PC-9 (cell line): ENCODE results near the gene ZCCHC8.

ENCODE experiments used
- CTCF ChIP-seq: fragments of 200-600 bp; sonication (generic); conservative IDR thresholded peaks from 2 replicates; pipeline ENCODE4 v1.6.1; 2017; ENCODE audit warnings: mixed run types, antibody characterized with exemption, mild to moderate bottlenecking, moderate library complexity
- EZH2 ChIP-seq: fragments of 200-600 bp; sonication (generic); IDR thresholded peaks from 2 replicates; pipeline ENCODE4 v1.8.0; 2017; ENCODE audit warnings: antibody characterized with exemption, low read depth

GRCh38 chr12:122516544-122517361 is 16.0 kb upstream of the ZCCHC8 start:
- TF ChIP-seq CTCF: no peak
- no peak for TF ChIP-seq EZH2
